GM12878 (cell line): Measurements from ENCODE around the gene CAST.

Source experiments
- CREM ChIP-seq: IDR thresholded peaks from 2 replicates; pipeline ENCODE4 v1.6.1; 2014; ENCODE audit warnings: antibody characterized with exemption, low read depth
- EZH2 ChIP-seq: IDR thresholded peaks from 2 replicates; pipeline ENCODE4 v1.6.1; 2012; ENCODE audit warnings: low read depth, mild to moderate bottlenecking, control low read depth, inconsistent platforms, low read length, borderline replicate concordance; ENCODE audit not compliant: control insufficient read depth
- FOXM1 ChIP-seq: IDR thresholded peaks from 2 replicates; pipeline ENCODE4 v1.6.1; 2012; ENCODE audit warnings: low read depth, mild to moderate bottlenecking, inconsistent platforms, low read length, moderate library complexity
- PAX8 ChIP-seq: fragments of 450-650 bp; IDR thresholded peaks from 2 replicates; pipeline ENCODE4 v1.6.1; 2017; ENCODE audit warnings: mild to moderate bottlenecking, moderate library complexity
- POLR2A ChIP-seq: IDR thresholded peaks from 2 replicates; pipeline ENCODE4 v1.6.1; 2011; ENCODE audit warnings: low read depth, mild to moderate bottlenecking, low read length
- POLR2AphosphoS5 ChIP-seq: IDR thresholded peaks from 2 replicates; pipeline ENCODE4 v1.6.1; 2011; ENCODE audit warnings: mild to moderate bottlenecking, low read length, inconsistent platforms
- SMC3 ChIP-seq: IDR thresholded peaks from 2 replicates; pipeline ENCODE4 v1.6.1; 2011; ENCODE audit warnings: low read length, improper control_type of control experiment, borderline replicate concordance
- YY1 ChIP-seq: IDR thresholded peaks from 2 replicates; pipeline ENCODE4 v1.6.1; 2011; ENCODE audit warnings: low read depth, mild to moderate bottlenecking, low read length
- ZNF274 ChIP-seq: IDR thresholded peaks from one replicate; pipeline ENCODE4 v1.8.0; 2011; ENCODE audit not compliant: insufficient read length, insufficient read depth
- TF ChIP-seq, protein P1 (sequence below), 3 experiments: IDR thresholded peaks in 2 of 3; conservative IDR thresholded peaks in 1 of 3; 2 replicates each; pipeline ENCODE4 v1.5.1; 2011; ENCODE audit warnings: low read depth in 3 of 3, low read length in 3 of 3, mild to moderate bottlenecking in 3 of 3, control low read depth in 2 of 3, moderate library complexity in 2 of 3, inconsistent platforms in 1 of 3, mixed read lengths in 1 of 3; ENCODE audit not compliant: control insufficient read depth in 2 of 3, insufficient read depth in 1 of 3; ENCODE audit errors: extremely low read depth in 1 of 3
- TF ChIP-seq, protein P2 (sequence below): fragments of 450-650 bp; IDR thresholded peaks from 2 replicates; pipeline ENCODE4 v1.6.1; 2018; ENCODE audit warnings: borderline replicate concordance, mild to moderate bottlenecking; ENCODE audit not compliant: partially characterized antibody
- TF ChIP-seq, protein P3 (sequence below): IDR thresholded peaks from 2 replicates; pipeline ENCODE4 v1.6.1; 2012; ENCODE audit warnings: low read depth, low read length, improper control_type of control experiment
- TF ChIP-seq, protein P4 (sequence below): IDR thresholded peaks from 2 replicates; pipeline ENCODE4 v1.6.1; 2011; ENCODE audit warnings: mild to moderate bottlenecking, low read depth, low read length, moderate library complexity; ENCODE audit not compliant: insufficient replicate concordance

DNA sequence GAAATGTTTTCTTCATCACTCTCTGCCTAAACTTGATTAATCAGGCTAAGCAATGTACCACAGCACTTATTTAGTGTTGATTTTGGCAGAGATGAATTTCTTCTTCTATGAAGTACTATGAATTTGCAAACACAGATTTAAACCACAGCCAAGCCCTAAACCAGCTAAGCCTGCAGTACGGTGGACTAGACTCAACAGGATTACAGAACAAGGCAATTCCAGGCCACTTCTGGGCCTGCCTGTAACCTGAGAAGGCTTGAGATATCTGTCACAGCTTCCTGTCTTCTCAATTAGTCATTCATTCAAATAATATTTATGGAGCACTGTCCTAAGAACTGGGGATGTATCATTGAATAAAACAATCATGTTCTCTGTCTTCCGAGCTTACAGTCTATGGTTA, 32.4 kb upstream of the CAST start:
- no peak for TF ChIP-seq FOXM1
- TF ChIP-seq, protein P1, sequence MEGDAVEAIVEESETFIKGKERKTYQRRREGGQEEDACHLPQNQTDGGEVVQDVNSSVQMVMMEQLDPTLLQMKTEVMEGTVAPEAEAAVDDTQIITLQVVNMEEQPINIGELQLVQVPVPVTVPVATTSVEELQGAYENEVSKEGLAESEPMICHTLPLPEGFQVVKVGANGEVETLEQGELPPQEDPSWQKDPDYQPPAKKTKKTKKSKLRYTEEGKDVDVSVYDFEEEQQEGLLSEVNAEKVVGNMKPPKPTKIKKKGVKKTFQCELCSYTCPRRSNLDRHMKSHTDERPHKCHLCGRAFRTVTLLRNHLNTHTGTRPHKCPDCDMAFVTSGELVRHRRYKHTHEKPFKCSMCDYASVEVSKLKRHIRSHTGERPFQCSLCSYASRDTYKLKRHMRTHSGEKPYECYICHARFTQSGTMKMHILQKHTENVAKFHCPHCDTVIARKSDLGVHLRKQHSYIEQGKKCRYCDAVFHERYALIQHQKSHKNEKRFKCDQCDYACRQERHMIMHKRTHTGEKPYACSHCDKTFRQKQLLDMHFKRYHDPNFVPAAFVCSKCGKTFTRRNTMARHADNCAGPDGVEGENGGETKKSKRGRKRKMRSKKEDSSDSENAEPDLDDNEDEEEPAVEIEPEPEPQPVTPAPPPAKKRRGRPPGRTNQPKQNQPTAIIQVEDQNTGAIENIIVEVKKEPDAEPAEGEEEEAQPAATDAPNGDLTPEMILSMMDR (IDR thresholded peaks at IDR 0.05 in 2 of 3, conservative IDR thresholded peaks at IDR 0.05 in 1 of 3; ENCODE audit: control insufficient read depth in 2 of 3, extremely low read depth in 1 of 3, insufficient read depth in 1 of 3, low read depth in 3 of 3, low read length in 3 of 3), result no peak
- TF ChIP-seq, protein P2, sequence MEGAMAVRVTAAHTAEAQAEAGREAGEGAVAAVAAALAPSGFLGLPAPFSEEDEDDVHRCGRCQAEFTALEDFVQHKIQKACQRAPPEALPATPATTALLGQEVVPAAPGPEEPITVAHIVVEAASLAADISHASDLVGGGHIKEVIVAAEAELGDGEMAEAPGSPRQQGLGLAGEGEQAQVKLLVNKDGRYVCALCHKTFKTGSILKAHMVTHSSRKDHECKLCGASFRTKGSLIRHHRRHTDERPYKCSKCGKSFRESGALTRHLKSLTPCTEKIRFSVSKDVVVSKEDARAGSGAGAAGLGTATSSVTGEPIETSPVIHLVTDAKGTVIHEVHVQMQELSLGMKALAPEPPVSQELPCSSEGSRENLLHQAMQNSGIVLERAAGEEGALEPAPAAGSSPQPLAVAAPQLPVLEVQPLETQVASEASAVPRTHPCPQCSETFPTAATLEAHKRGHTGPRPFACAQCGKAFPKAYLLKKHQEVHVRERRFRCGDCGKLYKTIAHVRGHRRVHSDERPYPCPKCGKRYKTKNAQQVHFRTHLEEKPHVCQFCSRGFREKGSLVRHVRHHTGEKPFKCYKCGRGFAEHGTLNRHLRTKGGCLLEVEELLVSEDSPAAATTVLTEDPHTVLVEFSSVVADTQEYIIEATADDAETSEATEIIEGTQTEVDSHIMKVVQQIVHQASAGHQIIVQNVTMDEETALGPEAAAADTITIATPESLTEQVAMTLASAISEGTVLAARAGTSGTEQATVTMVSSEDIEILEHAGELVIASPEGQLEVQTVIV, result no peak
- TF ChIP-seq EZH2, result no peak
- TF ChIP-seq PAX8, result no peak
- no peak for TF ChIP-seq POLR2AphosphoS5
- no peak for TF ChIP-seq SMC3
- TF ChIP-seq POLR2A, result no peak
- TF ChIP-seq, protein P3, sequence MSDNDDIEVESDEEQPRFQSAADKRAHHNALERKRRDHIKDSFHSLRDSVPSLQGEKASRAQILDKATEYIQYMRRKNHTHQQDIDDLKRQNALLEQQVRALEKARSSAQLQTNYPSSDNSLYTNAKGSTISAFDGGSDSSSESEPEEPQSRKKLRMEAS, result no peak
- TF ChIP-seq, protein P4, sequence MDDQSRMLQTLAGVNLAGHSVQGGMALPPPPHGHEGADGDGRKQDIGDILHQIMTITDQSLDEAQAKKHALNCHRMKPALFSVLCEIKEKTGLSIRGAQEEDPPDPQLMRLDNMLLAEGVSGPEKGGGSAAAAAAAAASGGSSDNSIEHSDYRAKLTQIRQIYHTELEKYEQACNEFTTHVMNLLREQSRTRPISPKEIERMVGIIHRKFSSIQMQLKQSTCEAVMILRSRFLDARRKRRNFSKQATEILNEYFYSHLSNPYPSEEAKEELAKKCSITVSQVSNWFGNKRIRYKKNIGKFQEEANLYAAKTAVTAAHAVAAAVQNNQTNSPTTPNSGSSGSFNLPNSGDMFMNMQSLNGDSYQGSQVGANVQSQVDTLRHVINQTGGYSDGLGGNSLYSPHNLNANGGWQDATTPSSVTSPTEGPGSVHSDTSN, result no peak
- TF ChIP-seq ZNF274, result no peak
- no peak for TF ChIP-seq YY1
- no peak for TF ChIP-seq CREM
